ENCODE results near the gene PPFIA4. TPM values are rescaled to one million over a fixed set of nuclear protein-coding genes. Genes with fewer than 3 reads are reported as not detected.

The PPFIA4 gene
- polyA plus RNA-seq, 1 of the 3 experiments (the other 2 are of a cell fraction): 4.4 TPM

- peaks cover 31% of the 10 kb centered on the region for H3K27me3 ChIP-seq (ENCODE audit: insufficient read depth)
- TF ChIP-seq TAF1 (IDR thresholded peaks at IDR 0.05; ENCODE audit: borderline replicate concordance, low read depth, low read length) (no peak), GABPA (IDR thresholded peaks at IDR 0.05; ENCODE audit: low read depth) (no peak), NRF1 (IDR thresholded peaks at IDR 0.05; ENCODE audit: low read depth, low read length) (no peak), RCOR1 (IDR thresholded peaks at IDR 0.05; ENCODE audit: low read length) (no peak), MEF2A (IDR thresholded peaks at IDR 0.05; ENCODE audit: borderline replicate concordance, low read depth) (no peak), MXI1 (IDR thresholded peaks at IDR 0.05; ENCODE audit: low read depth, low read length) (no peak), IRF3 (IDR thresholded peaks at IDR 0.05; ENCODE audit: low read depth, low read length) (no peak), POLR2AphosphoS5 (IDR thresholded peaks at IDR 0.05; ENCODE audit: low read depth, low read length) (no peak), RAD21 (IDR thresholded peaks at IDR 0.05; ENCODE audit: low read length) (no peak), MAX (IDR thresholded peaks at IDR 0.05; ENCODE audit: low read depth) (no peak), ELF1 (IDR thresholded peaks at IDR 0.05) (no peak), FOSL2 (IDR thresholded peaks at IDR 0.05; ENCODE audit: borderline replicate concordance, low read depth) (no peak), EZH2phosphoT487 (IDR thresholded peaks at IDR 0.05; ENCODE audit: borderline replicate concordance, low read depth) (no peak), REST (IDR thresholded peaks at IDR 0.05; ENCODE audit: low read depth, low read length) (no peak), USF2 (IDR thresholded peaks at IDR 0.05; ENCODE audit: borderline replicate concordance, low read depth, low read length) (no peak), USF1 (IDR thresholded peaks at IDR 0.05; ENCODE audit: borderline replicate concordance, low read depth) (no peak), FOXJ3 (CRISPR knock-in tag; IDR thresholded peaks at IDR 0.05) (no peak)
- no peaks in the 10 kb centered on the region for H3K79me2 ChIP-seq (ENCODE audit: insufficient read depth)
- H3F3A ChIP-seq (replicated peaks; ENCODE audit: insufficient read depth): no peaks in the 10 kb centered on the region
- H3K27ac ChIP-seq (ENCODE audit: low read depth in 2 of 2, low read length in 1 of 2): no peak overlapping the region
- ChIA-PET POLR2A (no interaction called here), CTCF (interaction anchor here (1.4 to 26.1 kb wide), 5 partner anchors 60 to 156 kb away, joined by 3 to 396 read pairs (median 43); no protein-coding TSS in a partner anchor)
- H3K9me2 ChIP-seq: no peaks in the 10 kb centered on the region
- no peaks in the 10 kb centered on the region for H3K9me3 ChIP-seq
- H3K4me2 ChIP-seq: no peak overlapping the region
- no peaks in the 10 kb centered on the region; a peak in 1 of 4 replicates for H3K4me1 ChIP-seq (ENCODE audit: control insufficient read depth in 1 of 2, insufficient read depth in 2 of 2, low read depth in 1 of 2, low read length in 1 of 2)
- no peak for DNase-seq
- H3K4me3 ChIP-seq (ENCODE audit: low read depth in 2 of 2, low read length in 1 of 2): no peak overlapping the region
- no peak overlapping the region for H3K9ac ChIP-seq
- H2AFZ ChIP-seq (ENCODE audit: low read depth): no peak overlapping the region
- WGBS (ENCODE audit: low lambda C conversion rate): 50% methylated on average over 4 of the region's 4 CpGs
- H4K20me1 ChIP-seq (ENCODE audit: insufficient read depth): no peaks in the 10 kb centered on the region
- H3K36me3 ChIP-seq (replicated peaks in 1 of 2; ENCODE audit: control insufficient read depth in 1 of 2, insufficient read depth in 2 of 2, low read length in 1 of 2): no peaks in the 10 kb centered on the region
Observed at GRCh38 chr1:203113308-203113707, 87.0 kb downstream of the PPFIA4 start.
